ENCODE measurements around the gene MINK1.

MINK1 gene

GRCh38 chr17:4833941-4834680 lies 971 bp downstream of the MINK1 start (continued):
- TF ChIP-seq KLF8 (tag by site-specific recombination; IDR thresholded peaks at IDR 0.05) (no peak), EGR2 (tag by site-specific recombination; IDR thresholded peaks at IDR 0.05; ENCODE audit: low read depth) (no peak), ZNF529 (tag by site-specific recombination; IDR thresholded peaks at IDR 0.05; ENCODE audit: insufficient replicate concordance) (no peak), KLF10 (tag by site-specific recombination; IDR thresholded peaks at IDR 0.05) (no peak), ZNF223 (tag by site-specific recombination; IDR thresholded peaks at IDR 0.05) (0 out of 2 replicates have a peak, but pooled peaks have one; percentile 36), ZBTB48 (tag by site-specific recombination; IDR thresholded peaks at IDR 0.05) (peak; percentile 88; the same call in 1 of the 2 replicates), OVOL3 (tag by site-specific recombination; IDR thresholded peaks at IDR 0.05) (no peak), KLF17 (tag by site-specific recombination; IDR thresholded peaks at IDR 0.05) (no peak), ZNF629 (tag by site-specific recombination; IDR thresholded peaks at IDR 0.05) (no peak), ZNF10 (tag by site-specific recombination; IDR thresholded peaks at IDR 0.05) (no peak), ZNF768 (tag by site-specific recombination; IDR thresholded peaks at IDR 0.05) (no peak), KLF16 (tag by site-specific recombination; IDR thresholded peaks at IDR 0.05) (no peak; the same call in 1 of the 2 replicates), ZNF292 (tag by site-specific recombination; IDR thresholded peaks at IDR 0.05; ENCODE audit: borderline replicate concordance, low read depth) (no peak), ZNF660 (tag by site-specific recombination; IDR thresholded peaks at IDR 0.05) (no peak), BCL6B (tag by site-specific recombination; IDR thresholded peaks at IDR 0.05) (no peak), ZNF155 (tag by site-specific recombination; IDR thresholded peaks at IDR 0.05) (no peak), ZNF621 (tag by site-specific recombination; IDR thresholded peaks at IDR 0.05) (no peak), PRDM4 (tag by site-specific recombination; IDR thresholded peaks at IDR 0.05) (no peak), ZNF426 (tag by site-specific recombination; IDR thresholded peaks at IDR 0.05) (no peak), ZFP69B (tag by site-specific recombination; IDR thresholded peaks at IDR 0.05) (peak; percentile 49), ZNF350 (tag by site-specific recombination; IDR thresholded peaks at IDR 0.05) (no peak), ZNF366 (tag by site-specific recombination; conservative IDR thresholded peaks at IDR 0.05) (peak; percentile 95)
- TF ChIP-seq, protein P1, sequence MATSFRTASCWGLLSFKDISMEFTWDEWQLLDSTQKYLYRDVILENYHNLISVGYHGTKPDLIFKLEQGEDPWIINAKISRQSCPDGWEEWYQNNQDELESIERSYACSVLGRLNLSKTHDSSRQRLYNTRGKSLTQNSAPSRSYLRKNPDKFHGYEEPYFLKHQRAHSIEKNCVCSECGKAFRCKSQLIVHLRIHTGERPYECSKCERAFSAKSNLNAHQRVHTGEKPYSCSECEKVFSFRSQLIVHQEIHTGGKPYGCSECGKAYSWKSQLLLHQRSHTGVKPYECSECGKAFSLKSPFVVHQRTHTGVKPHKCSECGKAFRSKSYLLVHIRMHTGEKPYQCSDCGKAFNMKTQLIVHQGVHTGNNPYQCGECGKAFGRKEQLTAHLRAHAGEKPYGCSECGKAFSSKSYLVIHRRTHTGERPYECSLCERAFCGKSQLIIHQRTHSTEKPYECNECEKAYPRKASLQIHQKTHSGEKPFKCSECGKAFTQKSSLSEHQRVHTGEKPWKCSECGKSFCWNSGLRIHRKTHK (tag by site-specific recombination; IDR thresholded peaks at IDR 0.05): no peak
- TF ChIP-seq, protein P2, sequence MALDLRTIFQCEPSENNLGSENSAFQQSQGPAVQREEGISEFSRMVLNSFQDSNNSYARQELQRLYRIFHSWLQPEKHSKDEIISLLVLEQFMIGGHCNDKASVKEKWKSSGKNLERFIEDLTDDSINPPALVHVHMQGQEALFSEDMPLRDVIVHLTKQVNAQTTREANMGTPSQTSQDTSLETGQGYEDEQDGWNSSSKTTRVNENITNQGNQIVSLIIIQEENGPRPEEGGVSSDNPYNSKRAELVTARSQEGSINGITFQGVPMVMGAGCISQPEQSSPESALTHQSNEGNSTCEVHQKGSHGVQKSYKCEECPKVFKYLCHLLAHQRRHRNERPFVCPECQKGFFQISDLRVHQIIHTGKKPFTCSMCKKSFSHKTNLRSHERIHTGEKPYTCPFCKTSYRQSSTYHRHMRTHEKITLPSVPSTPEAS (tag by site-specific recombination; IDR thresholded peaks at IDR 0.05): no peak
- TF ChIP-seq, protein P3, sequence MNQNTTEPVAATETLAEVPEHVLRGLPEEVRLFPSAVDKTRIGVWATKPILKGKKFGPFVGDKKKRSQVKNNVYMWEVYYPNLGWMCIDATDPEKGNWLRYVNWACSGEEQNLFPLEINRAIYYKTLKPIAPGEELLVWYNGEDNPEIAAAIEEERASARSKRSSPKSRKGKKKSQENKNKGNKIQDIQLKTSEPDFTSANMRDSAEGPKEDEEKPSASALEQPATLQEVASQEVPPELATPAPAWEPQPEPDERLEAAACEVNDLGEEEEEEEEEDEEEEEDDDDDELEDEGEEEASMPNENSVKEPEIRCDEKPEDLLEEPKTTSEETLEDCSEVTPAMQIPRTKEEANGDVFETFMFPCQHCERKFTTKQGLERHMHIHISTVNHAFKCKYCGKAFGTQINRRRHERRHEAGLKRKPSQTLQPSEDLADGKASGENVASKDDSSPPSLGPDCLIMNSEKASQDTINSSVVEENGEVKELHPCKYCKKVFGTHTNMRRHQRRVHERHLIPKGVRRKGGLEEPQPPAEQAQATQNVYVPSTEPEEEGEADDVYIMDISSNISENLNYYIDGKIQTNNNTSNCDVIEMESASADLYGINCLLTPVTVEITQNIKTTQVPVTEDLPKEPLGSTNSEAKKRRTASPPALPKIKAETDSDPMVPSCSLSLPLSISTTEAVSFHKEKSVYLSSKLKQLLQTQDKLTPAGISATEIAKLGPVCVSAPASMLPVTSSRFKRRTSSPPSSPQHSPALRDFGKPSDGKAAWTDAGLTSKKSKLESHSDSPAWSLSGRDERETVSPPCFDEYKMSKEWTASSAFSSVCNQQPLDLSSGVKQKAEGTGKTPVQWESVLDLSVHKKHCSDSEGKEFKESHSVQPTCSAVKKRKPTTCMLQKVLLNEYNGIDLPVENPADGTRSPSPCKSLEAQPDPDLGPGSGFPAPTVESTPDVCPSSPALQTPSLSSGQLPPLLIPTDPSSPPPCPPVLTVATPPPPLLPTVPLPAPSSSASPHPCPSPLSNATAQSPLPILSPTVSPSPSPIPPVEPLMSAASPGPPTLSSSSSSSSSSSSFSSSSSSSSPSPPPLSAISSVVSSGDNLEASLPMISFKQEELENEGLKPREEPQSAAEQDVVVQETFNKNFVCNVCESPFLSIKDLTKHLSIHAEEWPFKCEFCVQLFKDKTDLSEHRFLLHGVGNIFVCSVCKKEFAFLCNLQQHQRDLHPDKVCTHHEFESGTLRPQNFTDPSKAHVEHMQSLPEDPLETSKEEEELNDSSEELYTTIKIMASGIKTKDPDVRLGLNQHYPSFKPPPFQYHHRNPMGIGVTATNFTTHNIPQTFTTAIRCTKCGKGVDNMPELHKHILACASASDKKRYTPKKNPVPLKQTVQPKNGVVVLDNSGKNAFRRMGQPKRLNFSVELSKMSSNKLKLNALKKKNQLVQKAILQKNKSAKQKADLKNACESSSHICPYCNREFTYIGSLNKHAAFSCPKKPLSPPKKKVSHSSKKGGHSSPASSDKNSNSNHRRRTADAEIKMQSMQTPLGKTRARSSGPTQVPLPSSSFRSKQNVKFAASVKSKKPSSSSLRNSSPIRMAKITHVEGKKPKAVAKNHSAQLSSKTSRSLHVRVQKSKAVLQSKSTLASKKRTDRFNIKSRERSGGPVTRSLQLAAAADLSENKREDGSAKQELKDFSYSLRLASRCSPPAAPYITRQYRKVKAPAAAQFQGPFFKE (tag by site-specific recombination; IDR thresholded peaks at IDR 0.05; ENCODE audit: borderline replicate concordance): no peak
